A549 (cell line): ENCODE results near the gene IFIT1. TPM values are rescaled to one million over a fixed set of nuclear protein-coding genes. Genes with fewer than 3 reads are reported as not detected.

ENCODE experiments used
- ATAC-seq, 2 experiments: fragments of 200-7000 bp in 1 of 2; fragments of >200 bp in 1 of 2; cut with Nextera tagmentation in 1 of 2; cut with Tn5 transposase in 1 of 2; 3 replicates each; pipeline versions ENCODE4 v1.8.0 to v1.9.1; 2018 to 2020; ENCODE audit warnings: mild to moderate bottlenecking in 1 of 2, moderate library complexity in 1 of 2
- CTCF ChIA-PET: fragments of 300-600 bp; sonication (Branson Sonifier 250); formaldehyde crosslinking; extraction: SDS; loops from one replicate; lab custom pipeline; 2021; ENCODE audit warnings: antibody characterized with exemption, inconsistent platforms; lab: Yijun Ruan, JAX
- POLR2A ChIA-PET: fragments of 350-600 bp; formaldehyde crosslinking; extraction: SDS; loops from one replicate; lab custom pipeline; 2021; ENCODE audit warnings: antibody characterized with exemption, inconsistent platforms; lab: Yijun Ruan, JAX
- DNase-seq, 2 experiments: peaks; one replicate each; pipeline versions ENCODE4 v3.0.0 to v3.0.0-alpha.2; 2011 to 2016; ENCODE audit warnings: low read depth in 1 of 2, low spot score in 1 of 2
- FAIRE-seq: peaks from 2 replicates; lab custom pipeline; 2011; peaks lifted over from hg19 to GRCh38; lab: Jason Lieb, UNC
- H3K27ac ChIP-seq, 2 experiments: fragments of >200 bp; sonication (Bioruptor Twin); formaldehyde crosslinking; 3 replicates each; pipeline ENCODE4 v1.5.1; 2016 to 2017
- H3K4me1 ChIP-seq: fragments of >200 bp; sonication (Bioruptor Twin); formaldehyde crosslinking; 3 replicates; pipeline ENCODE4 v1.6.1; 2016
- H3K4me2 ChIP-seq: fragments of >200 bp; sonication (Bioruptor Twin); formaldehyde crosslinking; 3 replicates; pipeline ENCODE4 v1.6.1; 2016
- H3K4me3 ChIP-seq: fragments of >200 bp; sonication (Bioruptor Twin); formaldehyde crosslinking; 3 replicates; pipeline ENCODE4 v1.5.1; 2016
- H3K9me3 ChIP-seq: fragments of >200 bp; sonication (Bioruptor Twin); formaldehyde crosslinking; 3 replicates; pipeline ENCODE4 v1.6.1; 2016
- CBX2 ChIP-seq: fragments of 200-600 bp; sonication (generic); IDR thresholded peaks from 2 replicates; pipeline ENCODE4 v1.6.1; 2016; ENCODE audit warnings: low read depth, mild to moderate bottlenecking, borderline replicate concordance
- CEBPB ChIP-seq, 2 experiments: fragments of >200 bp in 1 of 2; sonication (Bioruptor Twin) in 1 of 2; formaldehyde crosslinking in 1 of 2; IDR thresholded peaks; 2 replicates each; pipeline ENCODE4 v1.6.1; 2012 to 2016
- CHD4 ChIP-seq: fragments of 200-600 bp; sonication (generic); IDR thresholded peaks from 2 replicates; pipeline ENCODE4 v1.6.1; 2016; ENCODE audit warnings: antibody characterized with exemption, mild to moderate bottlenecking, borderline replicate concordance
- EHF ChIP-seq: fragments of 250-450 bp; sonication (Bioruptor Pico); IDR thresholded peaks from 2 replicates; pipeline ENCODE4 v1.5.0; 2020; ENCODE audit warnings: mild to moderate bottlenecking
- EHMT2 ChIP-seq: fragments of 200-600 bp; sonication (generic); IDR thresholded peaks from 2 replicates; pipeline ENCODE4 v1.6.1; 2016; ENCODE audit warnings: antibody characterized with exemption, low read depth, mild to moderate bottlenecking, moderate library complexity
- EP300 ChIP-seq, 2 experiments: fragments of >200 bp; sonication (Bioruptor Twin); formaldehyde crosslinking; IDR thresholded peaks; 2 replicates in 1 of 2; 3 replicates in 1 of 2; pipeline ENCODE4 v1.6.1; 2016 to 2017
- ESRRA ChIP-seq: fragments of 150-350 bp; IDR thresholded peaks from 2 replicates; pipeline ENCODE4 v1.6.1; 2014; ENCODE audit warnings: mild to moderate bottlenecking, low read length, borderline replicate concordance
- FOSL2 ChIP-seq, 2 experiments: fragments of 450-650 bp in 1 of 2; fragments of >200 bp in 1 of 2; sonication (Bioruptor Twin) in 1 of 2; formaldehyde crosslinking; IDR thresholded peaks; 2 replicates each; pipeline versions ENCODE4 v1.5.0 to v1.6.1; 2016 to 2020; ENCODE audit warnings: mild to moderate bottlenecking in 1 of 2, moderate library complexity in 1 of 2
- HDAC2 ChIP-seq: fragments of 200-600 bp; sonication (generic); IDR thresholded peaks from 2 replicates; pipeline ENCODE4 v1.6.1; 2016
- HEYL ChIP-seq: fragments of 250-450 bp; sonication (Bioruptor Pico); IDR thresholded peaks from 2 replicates; pipeline ENCODE4 v1.8.0; 2021; ENCODE audit warnings: mild to moderate bottlenecking, moderate library complexity
- HOXB5 ChIP-seq: fragments of 250-450 bp; sonication (Bioruptor Pico); IDR thresholded peaks from 2 replicates; pipeline ENCODE4 v1.5.0; 2020; ENCODE audit warnings: mild to moderate bottlenecking, moderate library complexity
- JUNB ChIP-seq: fragments of >200 bp; sonication (Bioruptor Twin); formaldehyde crosslinking; IDR thresholded peaks from 2 replicates; pipeline ENCODE4 v1.6.1; 2016
- KDM1A ChIP-seq: fragments of 200-600 bp; sonication (generic); IDR thresholded peaks from 2 replicates; pipeline ENCODE4 v1.6.1; 2016; ENCODE audit warnings: low read depth, mild to moderate bottlenecking
- KDM5A ChIP-seq: fragments of 200-600 bp; sonication (generic); IDR thresholded peaks from 2 replicates; pipeline ENCODE4 v1.6.1; 2016; ENCODE audit warnings: antibody characterized with exemption, mild to moderate bottlenecking
- MAZ ChIP-seq: fragments of 150-350 bp; IDR thresholded peaks from 2 replicates; pipeline ENCODE4 v1.6.1; 2014; ENCODE audit warnings: antibody characterized with exemption, low read depth, low read length, borderline replicate concordance
- NFE2L2 ChIP-seq: fragments of 150-350 bp; conservative IDR thresholded peaks from 2 replicates; pipeline ENCODE4 v1.6.1; 2014; ENCODE audit warnings: low read length
- NPAS2 ChIP-seq: fragments of 250-450 bp; sonication (Bioruptor Pico); IDR thresholded peaks from 2 replicates; pipeline ENCODE4 v1.8.0; 2022; ENCODE audit warnings: mild to moderate bottlenecking, moderate library complexity, borderline replicate concordance
- PBX3 ChIP-seq: IDR thresholded peaks from 2 replicates; pipeline ENCODE4 v1.6.1; 2012
- RAD21 ChIP-seq, 2 experiments: fragments of >200 bp in 1 of 2; sonication (Bioruptor Twin) in 1 of 2; formaldehyde crosslinking in 1 of 2; IDR thresholded peaks in 1 of 2; conservative IDR thresholded peaks in 1 of 2; 2 replicates in 1 of 2; 3 replicates in 1 of 2; pipeline ENCODE4 v1.6.1; 2012 to 2018; ENCODE audit warnings: inconsistent platforms in 1 of 2
- RARB ChIP-seq: fragments of 250-450 bp; sonication (Bioruptor Pico); IDR thresholded peaks from 2 replicates; pipeline ENCODE4 v1.8.0; 2021; ENCODE audit warnings: mild to moderate bottlenecking, moderate library complexity
- SMC3 ChIP-seq: fragments of >200 bp; sonication (Bioruptor Twin); formaldehyde crosslinking; IDR thresholded peaks from 3 replicates; pipeline ENCODE4 v1.6.1; 2018; ENCODE audit warnings: inconsistent platforms
- SREBF2 ChIP-seq: fragments of 450-650 bp; IDR thresholded peaks from 2 replicates; pipeline ENCODE4 v1.6.1; 2014; ENCODE audit warnings: mild to moderate bottlenecking, moderate library complexity
- ZFP36 ChIP-seq: fragments of 450-650 bp; IDR thresholded peaks from 2 replicates; pipeline ENCODE4 v1.6.1; 2014; ENCODE audit warnings: borderline replicate concordance; ENCODE audit not compliant: partially characterized antibody
- ZSCAN20 ChIP-seq: fragments of 250-450 bp; sonication (Bioruptor Pico); IDR thresholded peaks from 2 replicates; pipeline ENCODE4 v1.8.0; 2022; ENCODE audit warnings: mild to moderate bottlenecking, moderate library complexity
- WGBS: methylation state at CpG from one replicate; pipeline ENCODE4 v1.1.6; 2017; ENCODE audit errors: missing lambda C conversion rate; 5-methylcytosine and 5-hydroxymethylcytosine counted together
- polyA plus RNA-seq, 4 experiments: library from polyadenylated mRNA; depleted of rRNA in 3 of 4; stranded (reverse); fragments of >200 nt; fragmentation: RNase III in 1 of 4; extraction: RNeasy Plus Mini Kit Qiagen cat#74134 plus additional on column Dnase treatment in 1 of 4; gene quantifications; 2 replicates in 3 of 4; 3 replicates in 1 of 4; pipeline ENCODE4 v1.2.3, GENCODE V29; 2011 to 2017
- TF ChIP-seq, protein P1 (sequence below): fragments of 450-650 bp; IDR thresholded peaks from 2 replicates; pipeline ENCODE4 v1.6.1; 2014; ENCODE audit warnings: antibody characterized with exemption
- TF ChIP-seq, protein P2 (sequence below): fragments of >200 bp; sonication (Bioruptor Twin); formaldehyde crosslinking; IDR thresholded peaks from 3 replicates; pipeline ENCODE4 v1.5.1; 2016

IFIT1 gene
- polyA plus RNA-seq, 2 of the 4 experiments (the other 2 are of a cell fraction): 2.5 to 2.8 TPM

DNA sequence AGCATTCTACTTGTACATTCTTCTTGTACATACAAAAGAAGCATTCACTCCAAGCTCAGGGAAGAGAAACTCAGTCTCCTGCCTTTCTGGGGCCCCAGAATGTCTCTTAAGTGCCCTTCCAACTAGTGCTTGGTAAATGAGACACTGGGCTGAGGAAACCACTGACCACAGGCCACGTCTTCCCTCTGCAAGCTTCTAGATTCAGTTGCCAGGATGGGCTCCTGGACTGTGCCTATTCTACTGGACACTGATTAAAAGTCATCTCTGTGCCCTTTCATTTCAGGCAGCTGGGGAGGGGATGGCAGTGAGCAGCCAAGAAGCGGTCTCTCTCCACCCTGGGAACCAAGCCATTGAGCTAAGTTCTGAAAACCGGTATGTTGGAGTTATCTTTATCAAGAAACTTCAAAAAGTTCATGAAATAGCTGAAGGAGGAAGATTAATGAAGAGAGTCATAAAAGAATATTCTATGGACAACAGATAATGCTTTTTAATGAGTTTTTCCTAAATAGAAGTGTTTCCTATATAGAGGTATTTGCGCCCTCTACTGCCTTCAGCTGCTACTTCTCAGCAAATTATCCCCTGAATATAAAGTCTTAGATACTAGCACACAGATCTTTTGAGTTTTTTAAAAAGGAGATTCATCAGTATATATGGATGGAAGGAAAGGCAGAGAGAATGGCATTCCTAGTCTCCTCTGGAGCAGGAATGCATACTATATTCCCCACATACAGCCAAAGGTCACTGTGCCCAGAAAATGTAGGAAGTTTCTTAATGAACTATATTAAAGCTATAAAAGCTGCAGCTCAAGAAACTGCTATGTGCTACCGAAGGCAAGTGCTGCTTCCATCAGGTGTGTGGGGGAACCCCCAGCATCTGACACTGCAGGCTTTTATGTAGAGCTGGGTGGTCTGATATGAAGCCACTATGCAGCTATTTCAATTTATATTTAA lies 23.0 kb upstream of the IFIT1 start:
- FAIRE-seq (no peak), DNase-seq (peak in 1 of 2 experiments; percentile 20), ATAC-seq (peak in 1 of 2 experiments; percentile 74; a peak in 3 of 6 replicates)
- peaks cover 18% of the 10 kb centered on the region for H3K4me1 ChIP-seq
- no peak overlapping the region for H3K4me3 ChIP-seq
- H3K27ac ChIP-seq: peak overlapping the region in 1 of 2 experiments; percentile 50; a peak in 2 of 6 replicates
- CTCF ChIA-PET: interaction anchor here (0.6 to 3.2 kb wide), 44 partner anchors 8 to 156 kb away, joined by 3 to 27 read pairs (median 5); partner anchors contain the start of genes IFIT1, IFIT1B, IFIT2 and IFIT3
- H3K9me3 ChIP-seq: no peaks in the 10 kb centered on the region
- H3K4me2 ChIP-seq: no peak overlapping the region
- POLR2A ChIA-PET: interaction anchor here (1.1 kb wide), 1 partner anchor 17 kb away, joined by 3 read pairs; no protein-coding TSS in a partner anchor
- WGBS: 65% methylated on average over 5 of the region's 5 CpGs
- TF ChIP-seq HOXB5 (CRISPR knock-in tag): no peak
- no peak for TF ChIP-seq PBX3
- no peak for TF ChIP-seq ESRRA
- peak; percentile 77 to 78 for TF ChIP-seq RAD21 (conservative IDR thresholded peaks at IDR 0.05 in 1 of 2, IDR thresholded peaks at IDR 0.05 in 1 of 2)
- TF ChIP-seq, protein P1, sequence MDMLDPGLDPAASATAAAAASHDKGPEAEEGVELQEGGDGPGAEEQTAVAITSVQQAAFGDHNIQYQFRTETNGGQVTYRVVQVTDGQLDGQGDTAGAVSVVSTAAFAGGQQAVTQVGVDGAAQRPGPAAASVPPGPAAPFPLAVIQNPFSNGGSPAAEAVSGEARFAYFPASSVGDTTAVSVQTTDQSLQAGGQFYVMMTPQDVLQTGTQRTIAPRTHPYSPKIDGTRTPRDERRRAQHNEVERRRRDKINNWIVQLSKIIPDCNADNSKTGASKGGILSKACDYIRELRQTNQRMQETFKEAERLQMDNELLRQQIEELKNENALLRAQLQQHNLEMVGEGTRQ: no peak
- TF ChIP-seq, protein P2, sequence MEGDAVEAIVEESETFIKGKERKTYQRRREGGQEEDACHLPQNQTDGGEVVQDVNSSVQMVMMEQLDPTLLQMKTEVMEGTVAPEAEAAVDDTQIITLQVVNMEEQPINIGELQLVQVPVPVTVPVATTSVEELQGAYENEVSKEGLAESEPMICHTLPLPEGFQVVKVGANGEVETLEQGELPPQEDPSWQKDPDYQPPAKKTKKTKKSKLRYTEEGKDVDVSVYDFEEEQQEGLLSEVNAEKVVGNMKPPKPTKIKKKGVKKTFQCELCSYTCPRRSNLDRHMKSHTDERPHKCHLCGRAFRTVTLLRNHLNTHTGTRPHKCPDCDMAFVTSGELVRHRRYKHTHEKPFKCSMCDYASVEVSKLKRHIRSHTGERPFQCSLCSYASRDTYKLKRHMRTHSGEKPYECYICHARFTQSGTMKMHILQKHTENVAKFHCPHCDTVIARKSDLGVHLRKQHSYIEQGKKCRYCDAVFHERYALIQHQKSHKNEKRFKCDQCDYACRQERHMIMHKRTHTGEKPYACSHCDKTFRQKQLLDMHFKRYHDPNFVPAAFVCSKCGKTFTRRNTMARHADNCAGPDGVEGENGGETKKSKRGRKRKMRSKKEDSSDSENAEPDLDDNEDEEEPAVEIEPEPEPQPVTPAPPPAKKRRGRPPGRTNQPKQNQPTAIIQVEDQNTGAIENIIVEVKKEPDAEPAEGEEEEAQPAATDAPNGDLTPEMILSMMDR: peak; percentile 79
- TF ChIP-seq SMC3: peak; percentile 91
- TF ChIP-seq KDM1A: no peak
- TF ChIP-seq CBX2: no peak
- no peak for TF ChIP-seq SREBF2
- no peak for TF ChIP-seq FOSL2 (IDR thresholded peaks at IDR 0.05)
- TF ChIP-seq FOSL2 (CRISPR knock-in tag; IDR thresholded peaks at IDR 0.05): no peak

GRCh38 chr10:89371079-89371478 lies 21.3 kb upstream of the IFIT1 start:
- Histone ChIP-seq H3K4me3 (no peak overlapping the region), H3K4me1 (peaks cover 22% of the 10 kb centered on the region), H3K27ac (no peak overlapping the region), H3K4me2 (no peak overlapping the region), H3K9me3 (no peaks in the 10 kb centered on the region)
- ChIA-PET CTCF (interaction anchor here (1.4 to 2.7 kb wide), 2 partner anchors 14 to 98 kb away, joined by 3 to 14 read pairs; no protein-coding TSS in a partner anchor), POLR2A (interaction anchor here (0.5 kb wide), 1 partner anchor 21 kb away, joined by 4 read pairs; the partner anchor contains the start of gene IFIT1)
- FAIRE-seq (no peak), ATAC-seq (no peak), DNase-seq (no peak)
- TF ChIP-seq CHD4 (no peak), KDM5A (no peak), EHF (no peak), NPAS2 (CRISPR knock-in tag) (no peak)
- TF ChIP-seq, protein P1: no peak

GRCh38 chr10:89371987-89372386 lies 20.4 kb upstream of the IFIT1 start:
- ChIA-PET CTCF (interaction anchor here (1.0 kb wide), 1 partner anchor 16 kb away, joined by 5 read pairs; no protein-coding TSS in a partner anchor), POLR2A (no interaction called here)
- 80% methylated on average over 3 of the region's 3 CpGs for WGBS
- Histone ChIP-seq H3K27ac (no peak overlapping the region), H3K4me3 (no peak overlapping the region), H3K9me3 (no peaks in the 10 kb centered on the region), H3K4me1 (peaks cover 22% of the 10 kb centered on the region), H3K4me2 (no peak overlapping the region)
- ATAC-seq (no peak), DNase-seq (no peak), FAIRE-seq (no peak)
- TF ChIP-seq CEBPB (IDR thresholded peaks at IDR 0.05) (no peak), ZFP36 (no peak), RARB (CRISPR knock-in tag) (no peak), ZSCAN20 (CRISPR knock-in tag) (no peak), HDAC2 (no peak), EHMT2 (no peak), NFE2L2 (no peak), JUNB (no peak), HEYL (no peak), EHF (no peak), EP300 (IDR thresholded peaks at IDR 0.05) (no peak), MAZ (no peak)
- TF ChIP-seq, protein P2: no peak
